ENCODE measurements around the gene IL32. TPM values are rescaled to one million over a fixed set of nuclear protein-coding genes. Genes with fewer than 3 reads are reported as not detected.

The IL32 gene
- total RNA-seq, 1 donor from 2014 or later = 26.5 TPM

GRCh38 chr16:3089717-3090592 is 24.5 kb downstream of the IL32 start:
- no peak for DNase-seq

- no peak for DNase-seq
Measured at GRCh38 chr16:3091551-3091950, 26.1 kb downstream of the IL32 start.

GRCh38 chr16:3092501-3092941 is 27.1 kb downstream of the IL32 start:
- no peak for DNase-seq

GRCh38 chr16:3094289-3095027 is 29.0 kb downstream of the IL32 start:
- no peak for DNase-seq

- DNase-seq = no peak
Measured at GRCh38 chr16:3095869-3096268, 30.4 kb downstream of the IL32 start.

GRCh38 chr16:3096362-3096761 is 30.9 kb downstream of the IL32 start:
- no peak for DNase-seq

GRCh38 chr16:3097266-3097665 is 31.8 kb downstream of the IL32 start:
- DNase-seq = no peak

GRCh38 chr16:3098459-3099394 is 33.3 kb downstream of the IL32 start, which contains the start of gene ZSCAN10:
TSS of gene ZSCAN10 (minus strand) at chr16:3099294. CDS start at chr16:3092937, 6,357 bp downstream.
- no peak for DNase-seq

GRCh38 chr16:3099395-3099731 is 33.9 kb downstream of the IL32 start:
- no peak for DNase-seq

GRCh38 chr16:3099732-3100499 is 34.5 kb downstream of the IL32 start:
- DNase-seq = peak; percentile 75

- DNase-seq = no peak
Measured at GRCh38 chr16:3101018-3101840, 35.8 kb downstream of the IL32 start.

GRCh38 chr16:3101841-3102470 is 36.5 kb downstream of the IL32 start:
- DNase-seq = peak; percentile 23

- peak; percentile 70 for DNase-seq
Measured at GRCh38 chr16:3106205-3106928, 40.9 kb downstream of the IL32 start.

- peak; percentile 13 for DNase-seq
Measured at GRCh38 chr16:3112058-3112880, 46.8 kb downstream of the IL32 start, which contains the start of gene ZNF205. TSS of gene ZNF205 (plus strand) at chr16:3112586. CDS start at chr16:3113431, 845 bp downstream.

GRCh38 chr16:3112881-3113574 is 47.6 kb downstream of the IL32 start:
- DNase-seq = no peak

GRCh38 chr16:3113765-3114479 is 48.5 kb downstream of the IL32 start:
- DNase-seq = no peak

- DNase-seq = no peak
Measured at GRCh38 chr16:3115003-3115402, 49.6 kb downstream of the IL32 start.
